OCI-LY7 (cell line): Measurements from ENCODE around the gene ZBTB5. TPM values are rescaled to one million over a fixed set of nuclear protein-coding genes. Genes with fewer than 3 reads are reported as not detected.
"Not testable (repeated sequence)": the region's sequence is repeated elsewhere in the genome, so short reads cannot be mapped to it uniquely, and the experiment has no call there.

Experiments
- BruUV-seq: library from RNA; stranded (reverse); fragments of 400-500 nt; replicated peaks from 2 replicates; lab custom pipeline; 2021; lab: Mats Ljungman, UMichigan
- CTCF ChIA-PET: fragments of 300-600 bp; sonication (Branson Sonifier 250); formaldehyde crosslinking; loops from one replicate; lab custom pipeline; 2022; ENCODE audit warnings: antibody characterized with exemption; ENCODE audit not compliant: unreplicated experiment; lab: Charles Lee
- POLR2A ChIA-PET: fragments of 300-600 bp; sonication (Branson Sonifier 250); formaldehyde crosslinking; loops from one replicate; lab custom pipeline; 2022; ENCODE audit warnings: antibody characterized with exemption; lab: Charles Lee
- DNase-seq: peaks from one replicate; pipeline ENCODE4 v3.0.0-alpha.2; 2015; ENCODE audit warnings: low spot score
- H2AFZ ChIP-seq: fragments of 200-600 bp; sonication (generic), shearing (Covaris generic); 2 replicates; pipeline ENCODE4 v1.6.1; 2014; ENCODE audit warnings: mild to moderate bottlenecking, antibody characterized with exemption, low read length, moderate library complexity
- H3K27ac ChIP-seq: fragments of 200-600 bp; sonication (generic); 2 replicates; pipeline ENCODE4 v1.5.1; 2014; ENCODE audit warnings: mixed run types, low read depth, mild to moderate bottlenecking, moderate library complexity, low read length, inconsistent platforms; ENCODE audit not compliant: poor library complexity, severe bottlenecking
- H3K36me3 ChIP-seq: fragments of 200-600 bp; sonication (generic); 2 replicates; pipeline ENCODE4 v1.6.1; 2014; ENCODE audit warnings: mild to moderate bottlenecking, antibody characterized with exemption, low read length, moderate library complexity, mixed read lengths; ENCODE audit not compliant: insufficient read depth
- H3K4me1 ChIP-seq: fragments of 200-600 bp; sonication (generic); 2 replicates; pipeline ENCODE4 v1.5.1; 2014; ENCODE audit warnings: mild to moderate bottlenecking, low read length; ENCODE audit not compliant: insufficient read depth, poor library complexity, severe bottlenecking
- H3K4me2 ChIP-seq: fragments of 200-600 bp; sonication (generic); 2 replicates; pipeline ENCODE4 v1.6.1; 2014; ENCODE audit warnings: mild to moderate bottlenecking, low read length
- H3K4me3 ChIP-seq: fragments of 200-600 bp; sonication (generic); 2 replicates; pipeline ENCODE4 v1.5.1; 2014; ENCODE audit warnings: mild to moderate bottlenecking, low read depth, low read length; ENCODE audit not compliant: poor library complexity, severe bottlenecking
- H3K79me2 ChIP-seq: fragments of 200-600 bp; sonication (generic); 2 replicates; pipeline ENCODE4 v1.6.1; 2016; ENCODE audit warnings: low read depth, mild to moderate bottlenecking, low read length, moderate library complexity, mixed read lengths; ENCODE audit not compliant: insufficient read depth
- H3K9me2 ChIP-seq: fragments of 200-600 bp; sonication (generic); 2 replicates; pipeline ENCODE4 v1.6.1; 2016; ENCODE audit warnings: mild to moderate bottlenecking, low read length, mixed read lengths; ENCODE audit not compliant: insufficient read depth
- H3K9me3 ChIP-seq: fragments of 200-600 bp; sonication (generic); 2 replicates; pipeline ENCODE4 v1.6.1; 2014; ENCODE audit warnings: mild to moderate bottlenecking, mixed run types, low read length, mixed read lengths
- H4K20me1 ChIP-seq: fragments of 200-600 bp; sonication (generic); 2 replicates; pipeline ENCODE4 v1.6.1; 2014; ENCODE audit warnings: mild to moderate bottlenecking, antibody characterized with exemption, low read length, moderate library complexity, mixed read lengths; ENCODE audit not compliant: insufficient read depth
- CTCF ChIP-seq: fragments of 200-600 bp; sonication (generic); conservative IDR thresholded peaks from 2 replicates; pipeline ENCODE4 v1.5.1; 2014; ENCODE audit warnings: mild to moderate bottlenecking, antibody characterized with exemption, low read length, moderate library complexity, mixed read lengths
- EZH2phosphoT487 ChIP-seq: fragments of 200-600 bp; sonication (generic); IDR thresholded peaks from 2 replicates; pipeline ENCODE4 v1.6.1; 2018; ENCODE audit warnings: low read depth, borderline replicate concordance, mild to moderate bottlenecking, mixed run types, antibody characterized with exemption, low read length, moderate library complexity, mixed read lengths
- intact Hi-C: fragments of 100-400 bp; cut with micrococcal nuclease; formaldehyde crosslinking; loops from one replicate; pipeline ENCODE4 v1.10.0; 2022; ENCODE audit not compliant: unreplicated experiment
- total RNA-seq, 2 experiments: library from RNA; depleted of rRNA in 1 of 2; stranded (reverse); fragments of >200 nt in 1 of 2; shearing (Covaris generic) in 1 of 2; gene quantifications; 2 replicates each; pipeline ENCODE4 v1.2.3, GENCODE V29; 2014 to 2022

The ZBTB5 gene
- total RNA-seq, 2 experiments from 2014 or later = 20.2 to 31.9 TPM

- H2AFZ ChIP-seq = no peak overlapping the region
- H3K36me3 ChIP-seq = peaks cover 16% of the 10 kb centered on the region
- no peaks in the 10 kb centered on the region for H3K9me2 ChIP-seq
- ChIA-PET CTCF (no interaction called here), POLR2A (interaction anchor here (0.5 to 1.3 kb wide), 3 partner anchors 16 to 112 kb away, joined by 4 to 6 read pairs (median 4); no protein-coding TSS in a partner anchor)
- intact Hi-C loops = no loop called here
- no peaks in the 10 kb centered on the region for H4K20me1 ChIP-seq
- no peaks in the 10 kb centered on the region for H3K79me2 ChIP-seq
- no peak overlapping the region for H3K27ac ChIP-seq
- BruUV-seq = no TSS peak
- peaks cover 4% of the 10 kb centered on the region for H3K4me1 ChIP-seq
- DNase-seq = peak; percentile 19
- H3K4me2 ChIP-seq = peak overlapping the region; percentile 17; the same call in 1 of the 2 replicates
- TF ChIP-seq EZH2phosphoT487 (no peak), CTCF (no peak)
- H3K9me3 ChIP-seq = no peaks in the 10 kb centered on the region
- H3K4me3 ChIP-seq = no peak overlapping the region
Measured at GRCh38 chr9:37512437-37512836, 47.2 kb upstream of the ZBTB5 start.

GRCh38 chr9:37511016-37512010 lies 46.1 kb upstream of the ZBTB5 start:
- H3K4me3 ChIP-seq = no peak overlapping the region
- no peak overlapping the region for H3K27ac ChIP-seq
- CTCF ChIA-PET = no interaction called here
- peak; percentile 49 for DNase-seq
- intact Hi-C loops = no loop called here
- peak; percentile 42; the same call in 1 of the 2 replicates for TF ChIP-seq CTCF
- TF ChIP-seq EZH2phosphoT487 = no peak
- no peak overlapping the region for H2AFZ ChIP-seq
- H3K4me1 ChIP-seq = peaks cover 4% of the 10 kb centered on the region
- H3K9me2 ChIP-seq = no peaks in the 10 kb centered on the region
- POLR2A ChIA-PET = interaction anchor here (0.5 to 1.3 kb wide), 3 partner anchors 15 to 64 kb away, joined by 3 to 4 read pairs (median 4); no protein-coding TSS in a partner anchor
- no peak overlapping the region for H3K4me2 ChIP-seq
- H3K36me3 ChIP-seq = peaks cover 27% of the 10 kb centered on the region
- no peaks in the 10 kb centered on the region for H4K20me1 ChIP-seq
- BruUV-seq = no TSS peak
- no peaks in the 10 kb centered on the region for H3K9me3 ChIP-seq
- H3K79me2 ChIP-seq = no peaks in the 10 kb centered on the region

GRCh38 chr9:37510053-37510452 lies 44.8 kb upstream of the ZBTB5 start:
- intact Hi-C loops, H3K4me3 ChIP-seq, H2AFZ ChIP-seq, DNase-seq, H3K4me2 ChIP-seq, H3K27ac ChIP-seq, H3K9me3 ChIP-seq, H3K79me2 ChIP-seq, CTCF ChIA-PET, H3K4me1 ChIP-seq, H4K20me1 ChIP-seq, POLR2A ChIA-PET, H3K9me2 ChIP-seq, BruUV-seq: not testable (repeated sequence)
- peaks cover 38% of the 10 kb centered on the region for H3K36me3 ChIP-seq
